ENCODE measurements around the gene CACHD1. TPM values are rescaled to one million over a fixed set of nuclear protein-coding genes. Genes with fewer than 3 reads are reported as not detected.
A peak's percentile ranks its signal among the peaks of the same experiment; 100 is the strongest.

Gene CACHD1
- total and polyA plus RNA-seq, 2 of the 4 experiments (the other 2 are of a cell fraction): 2.9 to 5.9 TPM

GRCh38 chr1:64624808-64625207, 154.9 kb downstream of the CACHD1 start:
- no peak overlapping the region for H2BK15ac ChIP-seq (ENCODE audit: low read depth, low read length)
- peaks cover 5% of the 10 kb centered on the region; the same call in 1 of the 2 replicates for H3K4me1 ChIP-seq (ENCODE audit: control insufficient read depth, insufficient read depth, low read length)
- no peak overlapping the region for H3K4ac ChIP-seq (ENCODE audit: low read depth, low read length)
- ATAC-seq (ENCODE audit: low read depth) (peak; percentile 48; the same call in 1 of the 2 replicates), DNase-seq (peak; percentile 1)
- no peaks in the 10 kb centered on the region for H3K27me3 ChIP-seq (ENCODE audit: control insufficient read depth, insufficient read depth, low read length)
- CTCF ChIA-PET: no interaction called here
- dilution Hi-C loops (cut with HindIII; ENCODE audit: low sequenced_read_pairs, unreplicated experiment) (no loop called here), intact Hi-C loops (cut with micrococcal nuclease) (no loop called here), in situ Hi-C loops (cut with MboI; ENCODE audit: low sequenced_read_pairs) (no loop called here)
- H3K9me1 ChIP-seq (ENCODE audit: insufficient read depth, low read length): no peaks in the 10 kb centered on the region; the same call in 1 of the 2 replicates
- no peak overlapping the region for H2BK120ac ChIP-seq (ENCODE audit: low read depth, low read length)
- no peak overlapping the region for H4K8ac ChIP-seq (ENCODE audit: low read depth in 2 of 2, low read length in 2 of 2)
- H2AFZ ChIP-seq (replicated peaks; ENCODE audit: low read length, poor library complexity): no peak overlapping the region
- H3K23ac ChIP-seq (ENCODE audit: low read depth, low read length): no peak overlapping the region
- no peak overlapping the region for H3K18ac ChIP-seq (ENCODE audit: low read depth, low read length)
- no peak overlapping the region for H3K4me3 ChIP-seq (ENCODE audit: insufficient read depth, low read depth, low read length)
- no peak overlapping the region for H3K9ac ChIP-seq (ENCODE audit: low read depth, low read length)
- H3K4me2 ChIP-seq (ENCODE audit: low read depth, low read length): no peak overlapping the region
- no peak overlapping the region for H3K27ac ChIP-seq (ENCODE audit: insufficient read depth, low read length)
- no peaks in the 10 kb centered on the region for H3K79me1 ChIP-seq (ENCODE audit: low read depth in 1 of 2, low read length in 2 of 2)
- no peaks in the 10 kb centered on the region for H3K36me3 ChIP-seq (ENCODE audit: control insufficient read depth, insufficient read depth, low read length)
- H3K56ac ChIP-seq (ENCODE audit: extremely low read depth, insufficient read depth, low read length): no peak overlapping the region
- H2BK20ac ChIP-seq (ENCODE audit: low read depth, low read length): no peak overlapping the region
- H4K91ac ChIP-seq (ENCODE audit: insufficient read depth, low read depth, low read length): no peak overlapping the region
- TF ChIP-seq SMC3 (IDR thresholded peaks at IDR 0.05; ENCODE audit: low read depth, low read length): no peak
- TF ChIP-seq CTCF (conservative IDR thresholded peaks at IDR 0.05; ENCODE audit: low read depth, low read length): no peak
- no peak overlapping the region for H3K14ac ChIP-seq (replicated peaks; ENCODE audit: low read depth, low read length)
- H3K9me3 ChIP-seq (ENCODE audit: control insufficient read depth, insufficient read depth, low read length): no peaks in the 10 kb centered on the region
- H2BK5ac ChIP-seq (ENCODE audit: low read depth, low read length, poor library complexity, severe bottlenecking): no peak overlapping the region
- POLR2A ChIA-PET (ENCODE audit: unreplicated experiment): no interaction called here
- H4K20me1 ChIP-seq (ENCODE audit: insufficient read depth, low read length): peaks cover 4% of the 10 kb centered on the region; the same call in 1 of the 2 replicates
- H2AK5ac ChIP-seq (ENCODE audit: low read depth, low read length): no peak overlapping the region
- no CpG with 5 or more reads among the region's 2 CpGs for WGBS, 2 experiments (ENCODE audit: extremely low coverage in 2 of 2, insufficient read length in 1 of 2)
- BruUV-seq (replicated peaks): no TSS peak
- no peak overlapping the region for H4K5ac ChIP-seq (ENCODE audit: low read depth, low read length)
- no peak overlapping the region for H2AK9ac ChIP-seq (replicated peaks; ENCODE audit: low read depth, low read length, poor library complexity)
